Epithelial cell of esophagus (primary cell): Measurements from ENCODE around the gene ARHGAP10.
A peak's percentile ranks its signal among the peaks of the same experiment; 100 is the strongest.

ENCODE experiments used
- DNase-seq: peaks from one replicate; pipeline ENCODE4 v3.0.0; 2010; ENCODE audit warnings: low read depth
- H3K4me3 ChIP-seq: 2 replicates; pipeline ENCODE4 v1.5.1; 2011; ENCODE audit warnings: mild to moderate bottlenecking, low read length, control low read depth
- TF ChIP-seq, protein P1 (sequence below): IDR thresholded peaks from 2 replicates; pipeline ENCODE4 v1.5.1; 2011; ENCODE audit warnings: low read depth, mild to moderate bottlenecking, low read length, control low read depth, inconsistent platforms; ENCODE audit not compliant: insufficient read depth; ENCODE audit errors: missing control alignments

ARHGAP10 gene

DNA sequence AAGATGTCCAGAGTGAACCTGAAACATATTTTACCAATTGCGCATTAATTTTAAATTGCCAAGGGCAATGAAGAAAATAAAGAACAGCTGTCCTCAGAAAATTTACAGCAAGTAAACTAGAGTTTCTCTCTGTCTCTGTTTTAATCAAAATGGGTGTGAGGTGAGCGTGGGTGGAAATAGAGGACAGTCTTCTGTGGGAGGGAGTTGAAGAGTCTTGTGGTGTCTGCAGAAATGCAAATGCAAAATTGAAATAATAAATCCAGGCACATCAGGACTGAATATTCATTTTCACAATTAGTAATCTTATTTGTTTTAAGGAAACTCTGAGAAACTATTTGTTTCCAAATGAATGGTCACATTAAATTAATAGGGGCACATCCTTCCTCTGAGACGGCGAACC, 192.0 kb downstream of the ARHGAP10 start:
- TF ChIP-seq, protein P1, sequence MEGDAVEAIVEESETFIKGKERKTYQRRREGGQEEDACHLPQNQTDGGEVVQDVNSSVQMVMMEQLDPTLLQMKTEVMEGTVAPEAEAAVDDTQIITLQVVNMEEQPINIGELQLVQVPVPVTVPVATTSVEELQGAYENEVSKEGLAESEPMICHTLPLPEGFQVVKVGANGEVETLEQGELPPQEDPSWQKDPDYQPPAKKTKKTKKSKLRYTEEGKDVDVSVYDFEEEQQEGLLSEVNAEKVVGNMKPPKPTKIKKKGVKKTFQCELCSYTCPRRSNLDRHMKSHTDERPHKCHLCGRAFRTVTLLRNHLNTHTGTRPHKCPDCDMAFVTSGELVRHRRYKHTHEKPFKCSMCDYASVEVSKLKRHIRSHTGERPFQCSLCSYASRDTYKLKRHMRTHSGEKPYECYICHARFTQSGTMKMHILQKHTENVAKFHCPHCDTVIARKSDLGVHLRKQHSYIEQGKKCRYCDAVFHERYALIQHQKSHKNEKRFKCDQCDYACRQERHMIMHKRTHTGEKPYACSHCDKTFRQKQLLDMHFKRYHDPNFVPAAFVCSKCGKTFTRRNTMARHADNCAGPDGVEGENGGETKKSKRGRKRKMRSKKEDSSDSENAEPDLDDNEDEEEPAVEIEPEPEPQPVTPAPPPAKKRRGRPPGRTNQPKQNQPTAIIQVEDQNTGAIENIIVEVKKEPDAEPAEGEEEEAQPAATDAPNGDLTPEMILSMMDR, result no peak
- DNase-seq, result no peak
- H3K4me3 ChIP-seq, result no peak overlapping the region

DNA sequence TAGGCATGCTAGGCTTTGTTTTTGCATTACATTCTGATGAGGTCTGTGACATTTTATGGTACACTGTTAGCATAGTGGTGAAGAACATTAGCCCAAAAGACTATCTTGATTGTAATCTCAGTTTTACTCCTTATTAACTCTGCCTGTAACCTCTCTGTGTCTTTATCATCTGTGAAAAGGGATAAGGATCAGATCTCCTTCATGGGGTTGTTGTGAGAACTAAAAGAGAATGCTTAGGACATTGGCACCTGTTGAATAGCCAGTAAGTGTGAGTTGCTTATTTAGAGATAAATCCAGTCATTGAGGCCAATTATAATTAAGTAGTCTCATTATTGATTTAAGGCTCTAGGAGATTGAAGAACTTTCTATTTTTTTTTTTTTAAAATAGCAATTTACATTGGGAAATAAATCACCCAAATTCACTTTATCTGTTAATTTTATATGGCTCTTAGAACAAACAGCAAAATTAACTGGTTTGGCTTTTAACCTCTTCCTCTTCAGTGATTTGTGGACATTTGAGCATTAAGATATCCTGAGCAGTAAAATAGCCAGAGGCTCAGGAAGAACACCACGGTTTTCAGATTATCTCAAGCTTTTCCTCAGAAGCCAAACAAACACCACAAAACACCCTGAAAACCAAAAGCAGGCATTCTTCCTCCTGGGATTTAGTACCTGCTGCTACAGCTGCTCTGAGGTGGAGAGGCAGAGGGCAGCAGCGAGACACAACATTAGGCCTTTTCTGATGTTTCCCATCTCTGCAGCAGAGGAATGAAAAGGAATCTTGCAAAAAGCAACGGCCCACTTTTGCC, 192.9 kb downstream of the ARHGAP10 start:
- TF ChIP-seq, protein P1, result peak; percentile 69

DNA sequence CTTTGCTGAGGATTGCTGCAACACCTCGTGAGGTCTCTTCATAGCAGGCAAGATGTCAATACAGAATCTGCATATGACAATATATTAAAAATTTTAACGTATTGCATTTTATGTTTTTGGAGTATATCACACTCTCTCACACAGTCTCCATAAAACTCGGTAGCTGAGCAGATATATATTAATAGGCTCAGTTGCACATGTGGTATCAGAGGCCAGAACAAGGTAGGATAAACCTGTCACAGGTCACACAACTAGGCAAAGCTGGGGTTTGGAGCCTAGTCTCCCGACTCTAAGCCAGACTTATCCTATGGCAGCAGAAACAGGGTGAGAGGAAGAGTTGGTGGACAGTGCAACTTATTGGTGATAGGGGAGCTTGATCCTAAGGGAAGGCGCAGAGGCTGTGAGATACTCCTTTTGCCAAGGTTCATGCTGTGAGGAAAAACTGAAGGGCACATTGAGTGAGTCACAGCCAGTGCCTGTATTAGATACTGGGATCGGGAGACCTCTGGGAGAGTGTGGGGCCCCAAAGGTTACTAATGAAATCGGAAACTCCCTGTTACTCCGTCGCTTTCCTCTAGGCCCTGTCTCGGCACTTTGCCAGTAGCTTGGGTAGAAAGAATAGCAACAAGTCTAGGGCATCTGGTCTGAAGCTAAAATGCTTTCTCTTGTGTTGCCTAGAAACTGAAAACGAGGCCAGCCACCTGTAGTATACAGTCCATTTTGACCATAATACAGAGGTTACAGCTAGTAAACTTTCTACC, 195.7 kb downstream of the ARHGAP10 start:
- no peak overlapping the region for H3K4me3 ChIP-seq
- TF ChIP-seq, protein P1, result no peak

More for the DNA sequence above, 192.9 kb downstream of the ARHGAP10 start:
- H3K4me3 ChIP-seq, result no peak overlapping the region
- DNase-seq, result peak; percentile 39

DNA sequence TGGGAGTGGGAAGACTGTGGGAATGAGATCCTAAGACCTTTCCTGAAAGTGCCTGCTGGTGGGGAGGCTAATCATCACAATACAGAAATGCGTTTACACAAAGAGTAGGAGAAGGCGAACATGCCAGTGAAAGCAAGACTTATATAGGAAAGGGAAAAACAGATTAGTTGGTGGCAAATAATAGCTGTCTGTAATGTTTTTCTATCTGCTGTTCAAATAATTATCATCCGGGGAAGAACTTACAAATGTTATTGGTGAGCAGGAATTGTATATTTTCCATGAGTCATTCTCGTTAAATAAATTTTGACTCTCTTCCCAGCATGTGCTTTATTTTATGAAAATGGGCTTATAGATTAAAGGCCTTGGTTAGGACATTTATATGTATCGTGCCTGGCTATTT, 196.5 kb downstream of the ARHGAP10 start:
- no peak for DNase-seq
- TF ChIP-seq, protein P1, result no peak
- no peak overlapping the region for H3K4me3 ChIP-seq

More for the DNA sequence above, 195.7 kb downstream of the ARHGAP10 start:
- DNase-seq, result no peak

DNA sequence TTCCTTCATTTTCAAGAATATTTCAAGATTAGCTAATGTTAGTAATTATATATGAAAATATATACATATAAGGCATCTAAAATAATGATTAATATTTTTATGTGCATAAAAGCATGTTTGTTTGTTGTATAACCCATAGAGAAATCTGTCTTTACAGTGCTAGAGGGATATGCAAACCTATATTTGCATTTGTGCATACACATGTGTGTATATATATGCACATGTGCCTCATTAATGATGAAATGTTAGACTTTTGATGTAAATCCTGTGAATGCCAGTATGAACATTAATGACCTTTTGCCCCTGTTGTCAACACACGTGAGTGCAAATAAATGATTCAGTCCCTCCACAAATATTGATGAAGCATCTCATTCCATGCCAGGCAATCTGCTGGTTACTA, 197.9 kb downstream of the ARHGAP10 start:
- no peak overlapping the region for H3K4me3 ChIP-seq
- TF ChIP-seq, protein P1, result no peak
- no peak for DNase-seq

DNA sequence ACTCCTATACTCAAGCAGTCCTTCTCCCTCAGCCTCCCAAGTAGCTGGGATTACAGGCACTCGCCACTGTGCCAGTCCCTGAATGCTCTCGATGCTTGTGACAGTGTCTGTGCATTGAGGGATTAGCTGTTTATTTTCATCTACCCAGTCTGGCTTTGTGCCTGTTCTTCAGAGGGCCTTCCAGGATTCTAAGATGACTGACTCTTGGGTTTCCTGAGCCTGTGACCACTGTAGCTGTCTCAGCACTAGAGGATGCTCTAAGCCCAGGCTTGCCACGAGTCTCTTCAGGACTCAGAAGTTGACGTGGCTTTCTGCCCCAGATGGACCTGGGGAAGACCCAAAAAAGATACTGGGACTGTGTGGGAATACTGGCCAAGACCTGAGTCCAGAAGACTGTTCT, 201.4 kb downstream of the ARHGAP10 start:
- H3K4me3 ChIP-seq, result no peak overlapping the region
- DNase-seq, result no peak
- TF ChIP-seq, protein P1, result peak; percentile 5

DNA sequence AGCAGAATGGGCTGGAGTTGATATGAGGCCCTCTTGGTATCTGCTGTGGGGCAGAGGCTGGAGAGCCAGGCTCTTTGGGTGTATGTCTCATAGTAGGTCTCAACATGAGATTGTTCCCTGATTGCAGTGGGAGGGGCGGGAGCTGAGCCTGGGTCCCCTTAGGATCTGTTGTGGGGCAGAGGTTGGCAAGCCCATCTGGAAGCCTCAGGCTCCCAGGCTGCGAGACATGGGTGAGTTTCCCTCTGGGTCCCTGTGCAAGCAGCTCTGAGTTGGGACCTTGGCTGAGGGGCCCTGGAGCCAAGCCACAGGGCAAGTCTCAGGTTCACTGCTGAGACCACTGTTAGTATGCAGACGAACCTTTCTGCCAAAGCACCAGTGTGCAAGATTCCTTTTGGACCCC, 201.9 kb downstream of the ARHGAP10 start:
- DNase-seq, result no peak
- TF ChIP-seq, protein P1, result no peak
- H3K4me3 ChIP-seq, result no peak overlapping the region
